Fibroblast of lung (primary cell): Measurements from ENCODE around the gene JMJD4.

Experiments used
- EZH2 ChIP-seq: IDR thresholded peaks from 2 replicates; pipeline ENCODE4 v1.5.1; 2012; ENCODE audit warnings: low read length, control low read depth, mild to moderate bottlenecking; ENCODE audit errors: missing control alignments
- TF ChIP-seq, protein P1 (sequence below), 2 donors: IDR thresholded peaks in 1 of 2; conservative IDR thresholded peaks in 1 of 2; 1 replicate in 1 of 2; 2 replicates in 1 of 2; pipeline ENCODE4 v1.5.1; 2011 to 2012; ENCODE audit warnings: low read length in 2 of 2, control low read depth in 1 of 2, inconsistent platforms in 1 of 2, low read depth in 1 of 2, mild to moderate bottlenecking in 1 of 2

DNA sequence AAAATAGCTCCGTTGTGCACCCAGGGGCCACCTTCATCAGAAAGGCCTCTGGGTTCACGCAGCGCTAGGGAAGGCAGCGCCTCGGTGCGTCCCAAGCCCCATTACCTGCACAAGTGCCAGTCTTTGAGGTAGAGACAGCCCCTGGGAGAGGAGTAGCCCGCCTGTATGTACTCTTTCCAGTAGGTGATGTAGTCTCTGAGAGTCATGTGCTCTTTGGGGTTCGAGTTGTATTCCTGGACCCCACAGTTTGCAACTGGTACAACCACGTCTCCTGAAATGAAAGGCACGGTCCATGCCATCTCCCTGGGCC, 601 bp downstream of the JMJD4 start:
- TF ChIP-seq, protein P1, sequence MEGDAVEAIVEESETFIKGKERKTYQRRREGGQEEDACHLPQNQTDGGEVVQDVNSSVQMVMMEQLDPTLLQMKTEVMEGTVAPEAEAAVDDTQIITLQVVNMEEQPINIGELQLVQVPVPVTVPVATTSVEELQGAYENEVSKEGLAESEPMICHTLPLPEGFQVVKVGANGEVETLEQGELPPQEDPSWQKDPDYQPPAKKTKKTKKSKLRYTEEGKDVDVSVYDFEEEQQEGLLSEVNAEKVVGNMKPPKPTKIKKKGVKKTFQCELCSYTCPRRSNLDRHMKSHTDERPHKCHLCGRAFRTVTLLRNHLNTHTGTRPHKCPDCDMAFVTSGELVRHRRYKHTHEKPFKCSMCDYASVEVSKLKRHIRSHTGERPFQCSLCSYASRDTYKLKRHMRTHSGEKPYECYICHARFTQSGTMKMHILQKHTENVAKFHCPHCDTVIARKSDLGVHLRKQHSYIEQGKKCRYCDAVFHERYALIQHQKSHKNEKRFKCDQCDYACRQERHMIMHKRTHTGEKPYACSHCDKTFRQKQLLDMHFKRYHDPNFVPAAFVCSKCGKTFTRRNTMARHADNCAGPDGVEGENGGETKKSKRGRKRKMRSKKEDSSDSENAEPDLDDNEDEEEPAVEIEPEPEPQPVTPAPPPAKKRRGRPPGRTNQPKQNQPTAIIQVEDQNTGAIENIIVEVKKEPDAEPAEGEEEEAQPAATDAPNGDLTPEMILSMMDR (conservative IDR thresholded peaks at IDR 0.05 in 1 of 2, IDR thresholded peaks at IDR 0.05 in 1 of 2; ENCODE audit: low read depth in 1 of 2, low read length in 2 of 2): no peak
- TF ChIP-seq EZH2: no peak
